Mesothelial cell of epicardium (in vitro differentiated cells): ENCODE results near the gene ALG2. TPM values are rescaled to one million over a fixed set of nuclear protein-coding genes. Genes with fewer than 3 reads are reported as not detected.

Source experiments
- DNase-seq, 2 experiments: peaks; one replicate each; pipeline ENCODE4 v3.0.0; 2021; ENCODE audit warnings: low spot score in 2 of 2; ENCODE audit not compliant: unreplicated experiment in 2 of 2
- H3K27ac Mint-ChIP-seq: 2 replicates; pipeline ENCODE4 v1.8.0; 2021; ENCODE audit warnings: mixed read lengths
- H3K27me3 Mint-ChIP-seq: 2 replicates; pipeline ENCODE4 v1.8.0; 2021; ENCODE audit warnings: low read depth, mixed read lengths
- H3K36me3 Mint-ChIP-seq: 2 replicates; pipeline ENCODE4 v1.8.0; 2021; ENCODE audit warnings: mixed read lengths
- H3K4me1 Mint-ChIP-seq: 2 replicates; pipeline ENCODE4 v1.8.0; 2021; ENCODE audit warnings: mixed read lengths
- H3K4me3 Mint-ChIP-seq: 2 replicates; pipeline ENCODE4 v1.8.0; 2021; ENCODE audit warnings: mild to moderate bottlenecking, moderate library complexity, mixed read lengths
- H3K9me3 Mint-ChIP-seq: 2 replicates; pipeline ENCODE4 v1.8.0; 2021; ENCODE audit warnings: mixed read lengths
- CTCF ChIP-seq: fragments of 200-600 bp; sonication (generic); IDR thresholded peaks from one replicate; pipeline ENCODE4 v1.5.0; 2021; ENCODE audit warnings: antibody characterized with exemption; ENCODE audit not compliant: unreplicated experiment
- total RNA-seq: library from RNA; stranded (reverse); gene quantifications from 3 replicates; pipeline ENCODE4 v1.2.1, GENCODE V29; 2021

Gene ALG2
- total RNA-seq, 1 donor from 2014 or later = 29.6 TPM

- no peaks in the 10 kb centered on the region for H3K36me3 Mint-ChIP-seq
- H3K4me3 Mint-ChIP-seq = no peak overlapping the region
- no peak for TF ChIP-seq CTCF
- no peaks in the 10 kb centered on the region for H3K27me3 Mint-ChIP-seq
- H3K4me1 Mint-ChIP-seq = peaks cover 25% of the 10 kb centered on the region
- no peaks in the 10 kb centered on the region for H3K9me3 Mint-ChIP-seq
- no peak for DNase-seq
- peak overlapping the region; percentile 5 for H3K27ac Mint-ChIP-seq
These were observed 45.2 kb downstream of the ALG2 start for GRCh38 chr9:99176527-99177013.

GRCh38 chr9:99173570-99174504, 47.9 kb downstream of the ALG2 start:
- H3K27ac Mint-ChIP-seq = no peak overlapping the region
- H3K27me3 Mint-ChIP-seq = no peaks in the 10 kb centered on the region
- no peak overlapping the region for H3K4me3 Mint-ChIP-seq
- no peaks in the 10 kb centered on the region for H3K9me3 Mint-ChIP-seq
- peaks cover 39% of the 10 kb centered on the region for H3K4me1 Mint-ChIP-seq
- H3K36me3 Mint-ChIP-seq = no peaks in the 10 kb centered on the region
- no peak for TF ChIP-seq CTCF
- DNase-seq = no peak

- Mint-ChIP-seq H3K27ac (no peak overlapping the region), H3K4me3 (no peak overlapping the region), H3K4me1 (peaks cover 39% of the 10 kb centered on the region), H3K9me3 (no peaks in the 10 kb centered on the region), H3K27me3 (no peaks in the 10 kb centered on the region), H3K36me3 (no peaks in the 10 kb centered on the region)
- no peak for DNase-seq
- no peak for TF ChIP-seq CTCF
These were observed 49.3 kb downstream of the ALG2 start for GRCh38 chr9:99172124-99173091.

- H3K27ac Mint-ChIP-seq = no peak overlapping the region
- no peak overlapping the region for H3K4me3 Mint-ChIP-seq
- no peaks in the 10 kb centered on the region for H3K27me3 Mint-ChIP-seq
- no peak for TF ChIP-seq CTCF
- DNase-seq = no peak
- H3K9me3 Mint-ChIP-seq = no peaks in the 10 kb centered on the region
- peaks cover 34% of the 10 kb centered on the region for H3K4me1 Mint-ChIP-seq
- no peaks in the 10 kb centered on the region for H3K36me3 Mint-ChIP-seq
These were observed 50.3 kb downstream of the ALG2 start for GRCh38 chr9:99171225-99172123.
